IMR-90 (cell line): ENCODE results near the gene IL34. TPM values are rescaled to one million over a fixed set of nuclear protein-coding genes. Genes with fewer than 3 reads are reported as not detected.

Experiments used
- RCOR1 ChIP-seq: IDR thresholded peaks from 2 replicates; pipeline ENCODE4 v1.6.1; 2012; ENCODE audit warnings: mild to moderate bottlenecking, low read length, improper control_type of control experiment; ENCODE audit not compliant: insufficient replicate concordance
- RFX5 ChIP-seq: IDR thresholded peaks from 2 replicates; pipeline ENCODE4 v1.8.0; 2012; ENCODE audit warnings: low read depth, mild to moderate bottlenecking, low read length, moderate library complexity
- SMC3 ChIP-seq: fragments of 150-350 bp; IDR thresholded peaks from 2 replicates; pipeline ENCODE4 v1.6.1; 2016; ENCODE audit warnings: low read depth, mild to moderate bottlenecking, antibody characterized with exemption, low read length, moderate library complexity
- polyA plus RNA-seq, 3 experiments: library from polyadenylated mRNA; depleted of rRNA; stranded (reverse); fragments of >200 nt; gene quantifications; 2 replicates each; pipeline ENCODE4 v1.2.3, GENCODE V29; 2012; ENCODE audit warnings: low replicate concordance in 1 of 3
- total RNA-seq: library from RNA; depleted of rRNA; stranded (reverse); fragments of >200 nt; gene quantifications from 2 replicates; pipeline ENCODE4 v1.2.3, GENCODE V29; 2012
- TF ChIP-seq, protein P1 (sequence below): fragments of 150-350 bp; IDR thresholded peaks from 2 replicates; pipeline ENCODE4 v1.6.1; 2016; ENCODE audit warnings: low read depth, mild to moderate bottlenecking, low read length, moderate library complexity, borderline replicate concordance

Gene IL34
- total and polyA plus RNA-seq, 2 of the 4 experiments (the other 2 are of a cell fraction), result 1.3 to 2.5 TPM

- TF ChIP-seq RCOR1 (no peak), SMC3 (no peak), RFX5 (no peak)
- TF ChIP-seq, protein P1, sequence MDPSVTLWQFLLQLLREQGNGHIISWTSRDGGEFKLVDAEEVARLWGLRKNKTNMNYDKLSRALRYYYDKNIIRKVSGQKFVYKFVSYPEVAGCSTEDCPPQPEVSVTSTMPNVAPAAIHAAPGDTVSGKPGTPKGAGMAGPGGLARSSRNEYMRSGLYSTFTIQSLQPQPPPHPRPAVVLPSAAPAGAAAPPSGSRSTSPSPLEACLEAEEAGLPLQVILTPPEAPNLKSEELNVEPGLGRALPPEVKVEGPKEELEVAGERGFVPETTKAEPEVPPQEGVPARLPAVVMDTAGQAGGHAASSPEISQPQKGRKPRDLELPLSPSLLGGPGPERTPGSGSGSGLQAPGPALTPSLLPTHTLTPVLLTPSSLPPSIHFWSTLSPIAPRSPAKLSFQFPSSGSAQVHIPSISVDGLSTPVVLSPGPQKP, result no peak
Observed at GRCh38 chr16:70662991-70663523, 16.7 kb downstream of the IL34 start (continued).
